Fibroblast of villous mesenchyme (primary cell): Measurements from ENCODE around the gene YPEL1. TPM values are rescaled to one million over a fixed set of nuclear protein-coding genes. Genes with fewer than 3 reads are reported as not detected.

Experiments used
- DNase-seq: peaks from one replicate; pipeline ENCODE4 v3.0.0-alpha.2; 2010; ENCODE audit warnings: low read depth
- H3K4me3 ChIP-seq: 2 replicates; pipeline ENCODE4 v1.5.1; 2011; ENCODE audit warnings: low read depth, mild to moderate bottlenecking, low read length
- CTCF ChIP-seq: IDR thresholded peaks from 2 replicates; pipeline ENCODE4 v1.5.1; 2012; ENCODE audit warnings: low read depth, mild to moderate bottlenecking, low read length; ENCODE audit not compliant: insufficient read depth
- total RNA-seq: library from RNA; depleted of rRNA; stranded (reverse); fragments of >200 nt; gene quantifications from 2 replicates; pipeline ENCODE4 v1.2.3, GENCODE V29; 2012

YPEL1 gene
- total RNA-seq, 1 donor = under 0.01 TPM

GRCh38 chr22:21766691-21767462 lies 31.3 kb upstream of the YPEL1 start:
- no peak overlapping the region for H3K4me3 ChIP-seq

GRCh38 chr22:21765909-21766529 lies 30.4 kb upstream of the YPEL1 start:
- no peak for DNase-seq
- TF ChIP-seq CTCF = no peak
- no peak overlapping the region for H3K4me3 ChIP-seq

More at GRCh38 chr22:21766691-21767462, 31.3 kb upstream of the YPEL1 start:
- no peak for TF ChIP-seq CTCF
- no peak for DNase-seq

GRCh38 chr22:21764038-21764804 lies 28.6 kb upstream of the YPEL1 start:
- TF ChIP-seq CTCF = no peak
- no peak overlapping the region for H3K4me3 ChIP-seq
- DNase-seq = no peak

- TF ChIP-seq CTCF = no peak
- DNase-seq = no peak
These were observed 27.4 kb upstream of the YPEL1 start for GRCh38 chr22:21762712-21763581.

GRCh38 chr22:21761994-21762680 lies 26.5 kb upstream of the YPEL1 start:
- H3K4me3 ChIP-seq = no peak overlapping the region
- TF ChIP-seq CTCF = no peak
- no peak for DNase-seq

More at GRCh38 chr22:21762712-21763581, 27.4 kb upstream of the YPEL1 start:
- no peak overlapping the region for H3K4me3 ChIP-seq
